ENCODE results near the gene LRBA.

Gene LRBA

GRCh38 chr4:150219841-150220240 is 795.2 kb downstream of the LRBA start:
- DNase-seq, result no peak

DNA sequence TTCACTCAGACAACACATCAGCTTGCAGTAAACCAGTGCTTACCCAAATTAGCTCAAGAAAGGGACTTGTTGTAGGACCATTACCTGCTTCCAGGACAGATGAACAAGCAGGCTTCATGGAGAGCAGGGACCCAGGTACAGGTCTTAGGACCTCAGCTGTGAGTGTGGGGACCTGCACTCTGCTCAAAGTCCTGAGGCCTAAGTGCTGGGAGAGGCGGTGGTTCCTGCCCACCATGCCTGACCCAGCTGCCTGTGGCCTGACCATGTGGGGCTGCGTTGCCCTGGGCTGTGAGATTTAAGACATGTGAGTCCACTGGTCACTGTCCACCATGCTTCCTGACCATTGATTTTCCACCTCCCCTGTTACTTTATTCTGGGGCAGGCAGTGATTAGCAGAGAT is 796.6 kb downstream of the LRBA start:
- DNase-seq, result no peak

GRCh38 chr4:150217808-150218207 is 797.3 kb downstream of the LRBA start:
- DNase-seq, result no peak

- DNase-seq, result no peak
Observed at GRCh38 chr4:150217192-150217591, 797.9 kb downstream of the LRBA start.

DNA sequence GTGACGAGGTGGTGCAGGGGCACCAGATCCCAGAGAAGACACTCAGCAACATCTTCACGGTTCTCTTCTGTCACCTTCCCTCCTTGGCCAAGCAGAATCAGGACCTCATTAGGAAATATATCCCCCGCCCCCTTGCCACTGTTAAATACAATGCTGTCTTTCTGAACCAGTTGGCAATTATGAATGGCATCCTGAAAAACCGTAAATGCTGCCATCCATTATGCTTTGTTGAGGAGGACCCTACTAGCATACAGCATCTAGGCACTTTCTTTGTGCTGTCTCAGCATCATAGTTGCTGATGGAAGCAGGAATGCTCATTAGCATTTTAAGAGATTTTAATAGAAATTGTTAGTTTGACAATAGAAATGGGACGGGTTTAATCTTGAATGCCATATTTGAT is 798.4 kb downstream of the LRBA start:
- DNase-seq, result no peak

GRCh38 chr4:150215601-150216000 is 799.5 kb downstream of the LRBA start:
- DNase-seq, result no peak
